HG02852 (cell line): ENCODE results near the gene CHKA.

Experiments used
- ATAC-seq: cut with Tn5 transposase; IDR thresholded peaks from one replicate; pipeline ENCODE4 v1.9.1; 2021; ENCODE audit warnings: mild to moderate bottlenecking, moderate library complexity; ENCODE audit not compliant: unreplicated experiment

The CHKA gene

GRCh38 chr11:68076371-68077042, 44.7 kb downstream of the CHKA start:
- no peak for ATAC-seq

- no peak for ATAC-seq
Observed at GRCh38 chr11:68074584-68075352, 46.4 kb downstream of the CHKA start.

GRCh38 chr11:68071281-68072048, 49.7 kb downstream of the CHKA start:
- ATAC-seq: no peak

GRCh38 chr11:68067991-68068390, 53.2 kb downstream of the CHKA start:
- no peak for ATAC-seq

- ATAC-seq: no peak
Observed at GRCh38 chr11:68066742-68067141, 54.4 kb downstream of the CHKA start.

GRCh38 chr11:68065841-68066240, 55.3 kb downstream of the CHKA start:
- ATAC-seq: no peak

GRCh38 chr11:68064926-68065325, 56.3 kb downstream of the CHKA start:
- no peak for ATAC-seq

- no peak for ATAC-seq
Observed at GRCh38 chr11:68061508-68061907, 59.7 kb downstream of the CHKA start.

GRCh38 chr11:68057807-68058206, 63.4 kb downstream of the CHKA start:
- no peak for ATAC-seq

GRCh38 chr11:68056317-68057285, 64.6 kb downstream of the CHKA start:
- ATAC-seq: no peak

GRCh38 chr11:68053981-68054812, 67.0 kb downstream of the CHKA start:
- ATAC-seq: no peak

GRCh38 chr11:68053117-68053516, 68.1 kb downstream of the CHKA start:
- no peak for ATAC-seq

GRCh38 chr11:68052137-68052873, 68.9 kb downstream of the CHKA start:
- no peak for ATAC-seq

GRCh38 chr11:68051191-68052136, 69.7 kb downstream of the CHKA start:
- no peak for ATAC-seq

GRCh38 chr11:68050371-68050841, 70.8 kb downstream of the CHKA start:
- no peak for ATAC-seq

- no peak for ATAC-seq
Observed at GRCh38 chr11:68049509-68050370, 71.4 kb downstream of the CHKA start.
